ENCODE data around the gene EXOC3L4. TPM values are rescaled to one million over a fixed set of nuclear protein-coding genes. Genes with fewer than 3 reads are reported as not detected.

The EXOC3L4 gene
- polyA plus RNA-seq, 2 of the 4 experiments (the other 2 are of a cell fraction), result 1.5 to 4.3 TPM

DNA sequence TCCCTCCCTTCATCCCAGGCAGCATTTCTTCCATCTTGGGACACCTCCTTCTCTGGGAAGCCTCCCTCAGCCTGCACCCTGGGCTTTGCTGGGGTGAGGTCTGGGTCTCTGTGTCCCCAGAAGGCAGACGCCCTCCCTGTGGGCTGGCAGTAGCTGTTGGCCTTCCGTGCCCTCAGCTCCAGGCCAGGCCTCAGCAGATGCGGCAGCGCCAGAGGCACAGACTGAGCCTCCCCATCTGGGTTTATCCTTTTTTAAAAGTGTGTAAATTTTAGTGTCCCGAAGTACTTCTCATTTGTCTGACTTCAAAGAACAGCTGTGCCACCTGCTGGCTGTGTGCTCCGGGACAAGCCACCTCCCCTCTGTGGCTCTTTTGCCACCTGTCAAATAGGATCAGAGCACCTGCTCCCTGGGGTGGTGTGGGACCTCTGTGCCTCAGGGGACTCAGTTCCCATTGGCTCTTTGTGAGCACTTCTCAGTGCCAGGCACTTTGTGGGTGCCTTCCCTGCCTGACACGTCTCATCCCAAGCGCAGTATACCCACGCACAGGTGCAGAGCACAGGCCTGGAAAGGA is 11.1 kb downstream of the EXOC3L4 start:
- 59% methylated on average over 6 of the region's 9 CpGs for WGBS (ENCODE audit: missing lambda C conversion rate)
- TF ChIP-seq EHMT2 (IDR thresholded peaks at IDR 0.05; ENCODE audit: low read depth) (no peak), BHLHE40 (IDR thresholded peaks at IDR 0.05; ENCODE audit: low read depth, low read length) (no peak), ZC3H11A (IDR thresholded peaks at IDR 0.05) (no peak), MYC (IDR thresholded peaks at IDR 0.05; ENCODE audit: borderline replicate concordance, low read length) (no peak), SMC3 (IDR thresholded peaks at IDR 0.05) (peak; percentile 44; the same call in 2 of the 3 replicates), KDM5A (IDR thresholded peaks at IDR 0.05) (no peak), PHF8 (IDR thresholded peaks at IDR 0.05; ENCODE audit: borderline replicate concordance, low read depth) (no peak), JUN (IDR thresholded peaks at IDR 0.05) (no peak), CHD4 (IDR thresholded peaks at IDR 0.05; ENCODE audit: borderline replicate concordance) (no peak), POLR2AphosphoS2 (conservative IDR thresholded peaks at IDR 0.05; ENCODE audit: low read length) (no peak), NR3C1 (IDR thresholded peaks at IDR 0.05) (no peak), JUNB (IDR thresholded peaks at IDR 0.05) (no peak), RAD21 (conservative IDR thresholded peaks at IDR 0.05 in 1 of 2, IDR thresholded peaks at IDR 0.05 in 1 of 2) (peak; percentile 40 to 47)
- TF ChIP-seq, protein P1, sequence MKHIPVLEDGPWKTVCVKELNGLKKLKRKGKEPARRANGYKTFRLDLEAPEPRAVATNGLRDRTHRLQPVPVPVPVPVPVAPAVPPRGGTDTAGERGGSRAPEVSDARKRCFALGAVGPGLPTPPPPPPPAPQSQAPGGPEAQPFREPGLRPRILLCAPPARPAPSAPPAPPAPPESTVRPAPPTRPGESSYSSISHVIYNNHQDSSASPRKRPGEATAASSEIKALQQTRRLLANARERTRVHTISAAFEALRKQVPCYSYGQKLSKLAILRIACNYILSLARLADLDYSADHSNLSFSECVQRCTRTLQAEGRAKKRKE (CRISPR knock-in tag; IDR thresholded peaks at IDR 0.05; ENCODE audit: low read depth), result no peak
- TF ChIP-seq, protein P2, sequence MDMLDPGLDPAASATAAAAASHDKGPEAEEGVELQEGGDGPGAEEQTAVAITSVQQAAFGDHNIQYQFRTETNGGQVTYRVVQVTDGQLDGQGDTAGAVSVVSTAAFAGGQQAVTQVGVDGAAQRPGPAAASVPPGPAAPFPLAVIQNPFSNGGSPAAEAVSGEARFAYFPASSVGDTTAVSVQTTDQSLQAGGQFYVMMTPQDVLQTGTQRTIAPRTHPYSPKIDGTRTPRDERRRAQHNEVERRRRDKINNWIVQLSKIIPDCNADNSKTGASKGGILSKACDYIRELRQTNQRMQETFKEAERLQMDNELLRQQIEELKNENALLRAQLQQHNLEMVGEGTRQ (IDR thresholded peaks at IDR 0.05), result no peak
- TF ChIP-seq, protein P3, sequence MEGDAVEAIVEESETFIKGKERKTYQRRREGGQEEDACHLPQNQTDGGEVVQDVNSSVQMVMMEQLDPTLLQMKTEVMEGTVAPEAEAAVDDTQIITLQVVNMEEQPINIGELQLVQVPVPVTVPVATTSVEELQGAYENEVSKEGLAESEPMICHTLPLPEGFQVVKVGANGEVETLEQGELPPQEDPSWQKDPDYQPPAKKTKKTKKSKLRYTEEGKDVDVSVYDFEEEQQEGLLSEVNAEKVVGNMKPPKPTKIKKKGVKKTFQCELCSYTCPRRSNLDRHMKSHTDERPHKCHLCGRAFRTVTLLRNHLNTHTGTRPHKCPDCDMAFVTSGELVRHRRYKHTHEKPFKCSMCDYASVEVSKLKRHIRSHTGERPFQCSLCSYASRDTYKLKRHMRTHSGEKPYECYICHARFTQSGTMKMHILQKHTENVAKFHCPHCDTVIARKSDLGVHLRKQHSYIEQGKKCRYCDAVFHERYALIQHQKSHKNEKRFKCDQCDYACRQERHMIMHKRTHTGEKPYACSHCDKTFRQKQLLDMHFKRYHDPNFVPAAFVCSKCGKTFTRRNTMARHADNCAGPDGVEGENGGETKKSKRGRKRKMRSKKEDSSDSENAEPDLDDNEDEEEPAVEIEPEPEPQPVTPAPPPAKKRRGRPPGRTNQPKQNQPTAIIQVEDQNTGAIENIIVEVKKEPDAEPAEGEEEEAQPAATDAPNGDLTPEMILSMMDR (IDR thresholded peaks at IDR 0.05), result peak; percentile 38
- TF ChIP-seq, protein P4, sequence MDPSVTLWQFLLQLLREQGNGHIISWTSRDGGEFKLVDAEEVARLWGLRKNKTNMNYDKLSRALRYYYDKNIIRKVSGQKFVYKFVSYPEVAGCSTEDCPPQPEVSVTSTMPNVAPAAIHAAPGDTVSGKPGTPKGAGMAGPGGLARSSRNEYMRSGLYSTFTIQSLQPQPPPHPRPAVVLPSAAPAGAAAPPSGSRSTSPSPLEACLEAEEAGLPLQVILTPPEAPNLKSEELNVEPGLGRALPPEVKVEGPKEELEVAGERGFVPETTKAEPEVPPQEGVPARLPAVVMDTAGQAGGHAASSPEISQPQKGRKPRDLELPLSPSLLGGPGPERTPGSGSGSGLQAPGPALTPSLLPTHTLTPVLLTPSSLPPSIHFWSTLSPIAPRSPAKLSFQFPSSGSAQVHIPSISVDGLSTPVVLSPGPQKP (IDR thresholded peaks at IDR 0.05; ENCODE audit: low read depth, low read length), result no peak
- ChIA-PET POLR2A (interaction anchor here (1.1 to 1.8 kb wide), 6 partner anchors 18 to 229 kb away, joined by 3 to 8 read pairs (median 4); partner anchors contain the start of gene TNFAIP2), CTCF (interaction anchor here (0.7 to 14.0 kb wide), 53 partner anchors 7 to 424 kb away, joined by 3 to 544 read pairs (median 8); partner anchors contain the start of genes EXOC3L4, LBHD2, TNFAIP2 and TRMT61A)
- Histone ChIP-seq H3K4me3 (no peak overlapping the region), H3K4me1 (peaks cover 74% of the 10 kb centered on the region), H3K9me3 (no peaks in the 10 kb centered on the region), H3K4me2 (peak overlapping the region; percentile 78), H3K27ac (peak overlapping the region; percentile 94)
- no peak for FAIRE-seq
- no peak for DNase-seq (ENCODE audit: low read depth in 1 of 2, low spot score in 1 of 2)
- no peak for ATAC-seq

DNA sequence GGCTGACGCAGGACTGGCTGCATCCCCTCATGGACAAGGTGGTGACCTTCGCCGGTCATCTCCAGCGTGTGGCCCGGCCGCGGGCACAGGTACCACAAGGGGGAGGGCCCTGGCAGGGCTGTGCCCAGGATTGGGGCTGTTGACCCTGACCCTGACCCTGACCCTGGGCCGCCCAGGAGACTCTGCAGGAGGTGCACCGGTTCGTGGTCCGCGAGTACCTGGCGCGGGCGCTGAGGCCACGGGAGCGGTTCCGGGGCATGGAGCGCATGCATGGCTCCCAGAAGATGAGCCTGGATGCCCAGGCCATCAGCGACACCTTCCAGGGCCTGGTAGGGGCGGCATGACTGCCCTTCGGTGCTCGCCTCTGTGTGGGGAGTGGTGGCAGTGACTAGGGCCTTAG is 12.9 kb downstream of the EXOC3L4 start:
- ATAC-seq, result no peak
- no peaks in the 10 kb centered on the region for H3K9me3 ChIP-seq

More for the DNA sequence above, 12.9 kb downstream of the EXOC3L4 start:
- Histone ChIP-seq H3K4me3 (no peak overlapping the region), H3K4me1 (peaks cover 81% of the 10 kb centered on the region), H3K27ac (peak overlapping the region; percentile 94; a peak in 5 of 6 replicates), H3K4me2 (peak overlapping the region; percentile 79)
- TF ChIP-seq ZC3H11A (IDR thresholded peaks at IDR 0.05) (no peak), HOXB13 (CRISPR knock-in tag; IDR thresholded peaks at IDR 0.05; ENCODE audit: low read depth) (no peak), ZNF302 (CRISPR knock-in tag; IDR thresholded peaks at IDR 0.05) (no peak), KDM5A (IDR thresholded peaks at IDR 0.05) (no peak), CHD2 (IDR thresholded peaks at IDR 0.05; ENCODE audit: low read length, partially characterized antibody) (no peak), RNF2 (IDR thresholded peaks at IDR 0.05; ENCODE audit: borderline replicate concordance, low read depth) (no peak), EHMT2 (IDR thresholded peaks at IDR 0.05; ENCODE audit: low read depth) (no peak), CEBPB (IDR thresholded peaks at IDR 0.05) (no peak), HEYL (CRISPR knock-in tag; IDR thresholded peaks at IDR 0.05) (no peak), JUNB (IDR thresholded peaks at IDR 0.05) (no peak)
- TF ChIP-seq, protein P5, sequence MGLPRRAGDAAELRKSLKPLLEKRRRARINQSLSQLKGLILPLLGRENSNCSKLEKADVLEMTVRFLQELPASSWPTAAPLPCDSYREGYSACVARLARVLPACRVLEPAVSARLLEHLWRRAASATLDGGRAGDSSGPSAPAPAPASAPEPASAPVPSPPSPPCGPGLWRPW (IDR thresholded peaks at IDR 0.05), result no peak
- TF ChIP-seq, protein P6, sequence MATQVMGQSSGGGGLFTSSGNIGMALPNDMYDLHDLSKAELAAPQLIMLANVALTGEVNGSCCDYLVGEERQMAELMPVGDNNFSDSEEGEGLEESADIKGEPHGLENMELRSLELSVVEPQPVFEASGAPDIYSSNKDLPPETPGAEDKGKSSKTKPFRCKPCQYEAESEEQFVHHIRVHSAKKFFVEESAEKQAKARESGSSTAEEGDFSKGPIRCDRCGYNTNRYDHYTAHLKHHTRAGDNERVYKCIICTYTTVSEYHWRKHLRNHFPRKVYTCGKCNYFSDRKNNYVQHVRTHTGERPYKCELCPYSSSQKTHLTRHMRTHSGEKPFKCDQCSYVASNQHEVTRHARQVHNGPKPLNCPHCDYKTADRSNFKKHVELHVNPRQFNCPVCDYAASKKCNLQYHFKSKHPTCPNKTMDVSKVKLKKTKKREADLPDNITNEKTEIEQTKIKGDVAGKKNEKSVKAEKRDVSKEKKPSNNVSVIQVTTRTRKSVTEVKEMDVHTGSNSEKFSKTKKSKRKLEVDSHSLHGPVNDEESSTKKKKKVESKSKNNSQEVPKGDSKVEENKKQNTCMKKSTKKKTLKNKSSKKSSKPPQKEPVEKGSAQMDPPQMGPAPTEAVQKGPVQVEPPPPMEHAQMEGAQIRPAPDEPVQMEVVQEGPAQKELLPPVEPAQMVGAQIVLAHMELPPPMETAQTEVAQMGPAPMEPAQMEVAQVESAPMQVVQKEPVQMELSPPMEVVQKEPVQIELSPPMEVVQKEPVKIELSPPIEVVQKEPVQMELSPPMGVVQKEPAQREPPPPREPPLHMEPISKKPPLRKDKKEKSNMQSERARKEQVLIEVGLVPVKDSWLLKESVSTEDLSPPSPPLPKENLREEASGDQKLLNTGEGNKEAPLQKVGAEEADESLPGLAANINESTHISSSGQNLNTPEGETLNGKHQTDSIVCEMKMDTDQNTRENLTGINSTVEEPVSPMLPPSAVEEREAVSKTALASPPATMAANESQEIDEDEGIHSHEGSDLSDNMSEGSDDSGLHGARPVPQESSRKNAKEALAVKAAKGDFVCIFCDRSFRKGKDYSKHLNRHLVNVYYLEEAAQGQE (IDR thresholded peaks at IDR 0.05), result no peak
- TF ChIP-seq, protein P7, sequence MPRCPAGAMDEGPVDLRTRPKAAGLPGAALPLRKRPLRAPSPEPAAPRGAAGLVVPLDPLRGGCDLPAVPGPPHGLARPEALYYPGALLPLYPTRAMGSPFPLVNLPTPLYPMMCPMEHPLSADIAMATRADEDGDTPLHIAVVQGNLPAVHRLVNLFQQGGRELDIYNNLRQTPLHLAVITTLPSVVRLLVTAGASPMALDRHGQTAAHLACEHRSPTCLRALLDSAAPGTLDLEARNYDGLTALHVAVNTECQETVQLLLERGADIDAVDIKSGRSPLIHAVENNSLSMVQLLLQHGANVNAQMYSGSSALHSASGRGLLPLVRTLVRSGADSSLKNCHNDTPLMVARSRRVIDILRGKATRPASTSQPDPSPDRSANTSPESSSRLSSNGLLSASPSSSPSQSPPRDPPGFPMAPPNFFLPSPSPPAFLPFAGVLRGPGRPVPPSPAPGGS (IDR thresholded peaks at IDR 0.05), result no peak
- 93% methylated on average over 19 of the region's 23 CpGs for WGBS (ENCODE audit: missing lambda C conversion rate)
- POLR2A ChIA-PET, result no interaction called here
- CTCF ChIA-PET, result interaction anchor here (4.4 to 14.0 kb wide), 6 partner anchors 19 to 180 kb away, joined by 57 to 544 read pairs (median 260); partner anchors contain the start of gene TNFAIP2
- DNase-seq (ENCODE audit: low read depth in 1 of 2, low spot score in 1 of 2), result no peak
- FAIRE-seq, result no peak
